Measurements from ENCODE around the gene HBA1. TPM values are rescaled to one million over a fixed set of nuclear protein-coding genes. Genes with fewer than 3 reads are reported as not detected.
"Not testable (repeated sequence)": the region's sequence is repeated elsewhere in the genome, so short reads cannot be mapped to it uniquely, and the experiment has no call there.

Gene HBA1
- total and polyA plus RNA-seq, 7 experiments from 2014 or later: 1.1 to 33.5 (median 2.2) TPM; not detected in 4

DNA sequence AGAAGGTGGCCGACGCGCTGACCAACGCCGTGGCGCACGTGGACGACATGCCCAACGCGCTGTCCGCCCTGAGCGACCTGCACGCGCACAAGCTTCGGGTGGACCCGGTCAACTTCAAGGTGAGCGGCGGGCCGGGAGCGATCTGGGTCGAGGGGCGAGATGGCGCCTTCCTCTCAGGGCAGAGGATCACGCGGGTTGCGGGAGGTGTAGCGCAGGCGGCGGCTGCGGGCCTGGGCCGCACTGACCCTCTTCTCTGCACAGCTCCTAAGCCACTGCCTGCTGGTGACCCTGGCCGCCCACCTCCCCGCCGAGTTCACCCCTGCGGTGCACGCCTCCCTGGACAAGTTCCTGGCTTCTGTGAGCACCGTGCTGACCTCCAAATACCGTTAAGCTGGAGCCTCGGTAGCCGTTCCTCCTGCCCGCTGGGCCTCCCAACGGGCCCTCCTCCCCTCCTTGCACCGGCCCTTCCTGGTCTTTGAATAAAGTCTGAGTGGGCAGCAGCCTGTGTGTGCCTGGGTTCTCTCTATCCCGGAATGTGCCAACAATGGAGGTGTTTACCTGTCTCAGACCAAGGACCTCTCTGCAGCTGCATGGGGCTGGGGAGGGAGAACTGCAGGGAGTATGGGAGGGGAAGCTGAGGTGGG is 3.1 kb upstream of the HBA1 start:
- Mint-ChIP-seq H3K4me1 (peaks cover 0 to 17% (median 12%) of the 10 kb centered on the region in 7 donors), H3K4me3 (peak overlapping the region in 7 of 10 donors; percentile 29 to 77 (median 35))
- not testable (repeated sequence) for ATAC-seq

GRCh38 chr16:173928-174769 is 2.3 kb upstream of the HBA1 start:
- ATAC-seq; POLR2A ChIA-PET; H3K4me3 ChIP-seq (ENCODE audit: low read length); H3K4me1 ChIP-seq (ENCODE audit: control insufficient read depth in 2 of 2, insufficient read depth in 2 of 2, low read length in 2 of 2); CTCF ChIA-PET; DNase-seq; H3K9me3 ChIP-seq (ENCODE audit: control insufficient read depth in 2 of 3, low read length in 3 of 3); H3K27ac ChIP-seq (ENCODE audit: low read depth, low read length); H3K36me3 ChIP-seq (ENCODE audit: control insufficient read depth in 2 of 3, insufficient read depth in 3 of 3, low read length in 3 of 3); H3K36me3 Mint-ChIP-seq; intact Hi-C loops (cut with micrococcal nuclease); H3K9me3 Mint-ChIP-seq: not testable (repeated sequence)
- peaks cover 14 to 19% of the 10 kb centered on the region in 2 donors for H3K27me3 ChIP-seq (ENCODE audit: control insufficient read depth in 2 of 2, insufficient read depth in 2 of 2, low read length in 2 of 2)
- H3K4me1 Mint-ChIP-seq: peaks cover 0 to 17% (median 12%) of the 10 kb centered on the region in 7 donors
- H3K27ac Mint-ChIP-seq: peak overlapping the region in 2 of 9 donors; percentile 43 to 52
- peaks cover 46 to 71% (median 47%) of the 10 kb centered on the region in 5 donors for H3K27me3 Mint-ChIP-seq
- peak overlapping the region in 8 of 10 donors; percentile 2 to 78 (median 24) for H3K4me3 Mint-ChIP-seq

More for the DNA sequence above, 3.1 kb upstream of the HBA1 start:
- peaks cover 9 to 16% of the 10 kb centered on the region in 2 donors for H3K27me3 ChIP-seq (ENCODE audit: control insufficient read depth in 2 of 2, insufficient read depth in 2 of 2, low read length in 2 of 2)
- H3K36me3 Mint-ChIP-seq; POLR2A ChIA-PET; intact Hi-C loops (cut with micrococcal nuclease); DNase-seq; H3K9me3 Mint-ChIP-seq; H3K27ac Mint-ChIP-seq; H3K9me3 ChIP-seq (ENCODE audit: control insufficient read depth in 2 of 3, low read length in 3 of 3); H3K27ac ChIP-seq (ENCODE audit: low read depth, low read length); H3K4me1 ChIP-seq (ENCODE audit: control insufficient read depth in 2 of 2, insufficient read depth in 2 of 2, low read length in 2 of 2); H3K36me3 ChIP-seq (ENCODE audit: control insufficient read depth in 2 of 3, insufficient read depth in 3 of 3, low read length in 3 of 3); H3K4me3 ChIP-seq (ENCODE audit: low read length); CTCF ChIA-PET: not testable (repeated sequence)
- H3K27me3 Mint-ChIP-seq: peaks cover 49 to 73% (median 51%) of the 10 kb centered on the region in 5 donors

GRCh38 chr16:175011-175949 is 1.2 kb upstream of the HBA1 start:
- ChIA-PET CTCF (interaction anchor here (0.6 kb wide), 1 partner anchor 392 kb away, joined by 3 read pairs; no protein-coding TSS in a partner anchor), POLR2A (no interaction called here)
- Mint-ChIP-seq H3K27me3 (peaks cover 43 to 71% (median 47%) of the 10 kb centered on the region in 5 donors), H3K9me3 (peaks cover 0 to 2% (median 0%) of the 10 kb centered on the region in 11 donors), H3K36me3 (no peaks in the 10 kb centered on the region), H3K4me1 (peaks cover 0 to 21% (median 16%) of the 10 kb centered on the region in 7 donors), H3K27ac (no peak overlapping the region), H3K4me3 (peak overlapping the region in 8 of 10 donors; percentile 38 to 78 (median 56))
- Histone ChIP-seq H3K9me3 (ENCODE audit: control insufficient read depth in 2 of 3, low read length in 3 of 3) (no peaks in the 10 kb centered on the region), H3K27ac (ENCODE audit: low read depth, low read length) (no peak overlapping the region), H3K27me3 (ENCODE audit: control insufficient read depth in 2 of 2, insufficient read depth in 2 of 2, low read length in 2 of 2) (peaks cover 20 to 28% of the 10 kb centered on the region in 2 donors), H3K36me3 (ENCODE audit: control insufficient read depth in 2 of 3, insufficient read depth in 3 of 3, low read length in 3 of 3) (no peaks in the 10 kb centered on the region), H3K4me3 (ENCODE audit: low read length) (no peak overlapping the region), H3K4me1 (ENCODE audit: control insufficient read depth in 2 of 2, insufficient read depth in 2 of 2, low read length in 2 of 2) (peaks cover 0 to 5% of the 10 kb centered on the region in 2 donors)
- ATAC-seq (no peak), DNase-seq (no peak)
- intact Hi-C loops (cut with micrococcal nuclease): no loop called here

DNA sequence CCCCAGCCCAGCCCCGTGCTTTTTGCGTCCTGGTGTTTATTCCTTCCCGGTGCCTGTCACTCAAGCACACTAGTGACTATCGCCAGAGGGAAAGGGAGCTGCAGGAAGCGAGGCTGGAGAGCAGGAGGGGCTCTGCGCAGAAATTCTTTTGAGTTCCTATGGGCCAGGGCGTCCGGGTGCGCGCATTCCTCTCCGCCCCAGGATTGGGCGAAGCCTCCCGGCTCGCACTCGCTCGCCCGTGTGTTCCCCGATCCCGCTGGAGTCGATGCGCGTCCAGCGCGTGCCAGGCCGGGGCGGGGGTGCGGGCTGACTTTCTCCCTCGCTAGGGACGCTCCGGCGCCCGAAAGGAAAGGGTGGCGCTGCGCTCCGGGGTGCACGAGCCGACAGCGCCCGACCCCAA is 474 bp upstream of the HBA1 start:
- not testable (repeated sequence) for ATAC-seq
- Mint-ChIP-seq H3K27me3 (peaks cover 36 to 67% (median 40%) of the 10 kb centered on the region in 5 donors), H3K4me3 (peak overlapping the region in 4 of 10 donors; percentile 38 to 78 (median 46))

DNA sequence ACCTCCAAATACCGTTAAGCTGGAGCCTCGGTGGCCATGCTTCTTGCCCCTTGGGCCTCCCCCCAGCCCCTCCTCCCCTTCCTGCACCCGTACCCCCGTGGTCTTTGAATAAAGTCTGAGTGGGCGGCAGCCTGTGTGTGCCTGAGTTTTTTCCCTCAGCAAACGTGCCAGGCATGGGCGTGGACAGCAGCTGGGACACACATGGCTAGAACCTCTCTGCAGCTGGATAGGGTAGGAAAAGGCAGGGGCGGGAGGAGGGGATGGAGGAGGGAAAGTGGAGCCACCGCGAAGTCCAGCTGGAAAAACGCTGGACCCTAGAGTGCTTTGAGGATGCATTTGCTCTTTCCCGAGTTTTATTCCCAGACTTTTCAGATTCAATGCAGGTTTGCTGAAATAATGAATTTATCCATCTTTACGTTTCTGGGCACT is 928 bp downstream of the HBA1 start:
- Mint-ChIP-seq H3K4me3 (peak overlapping the region in 5 of 10 donors; percentile 29 to 59 (median 44)), H3K27me3 (peaks cover 29 to 59% (median 36%) of the 10 kb centered on the region in 5 donors), H3K36me3 (no peaks in the 10 kb centered on the region), H3K27ac (no peak overlapping the region), H3K9me3 (no peaks in the 10 kb centered on the region), H3K4me1 (peaks cover 0 to 17% (median 11%) of the 10 kb centered on the region in 7 donors)
- no peak overlapping the region for H3K27ac ChIP-seq (ENCODE audit: low read depth, low read length)
- H3K4me1 ChIP-seq (ENCODE audit: control insufficient read depth in 2 of 2, insufficient read depth in 2 of 2, low read length in 2 of 2): peaks cover 3 to 9% of the 10 kb centered on the region in 2 donors
- POLR2A ChIA-PET: no interaction called here
- ATAC-seq (no peak), DNase-seq (no peak)
- H3K27me3 ChIP-seq (ENCODE audit: control insufficient read depth in 2 of 2, insufficient read depth in 2 of 2, low read length in 2 of 2): peaks cover 20 to 28% of the 10 kb centered on the region in 2 donors
- no peaks in the 10 kb centered on the region for H3K36me3 ChIP-seq (ENCODE audit: control insufficient read depth in 2 of 3, insufficient read depth in 3 of 3, low read length in 3 of 3)
- intact Hi-C loops (cut with micrococcal nuclease): no loop called here
- H3K9me3 ChIP-seq (ENCODE audit: control insufficient read depth in 2 of 3, low read length in 3 of 3): no peaks in the 10 kb centered on the region
- CTCF ChIA-PET: no interaction called here
- no peak overlapping the region for H3K4me3 ChIP-seq (ENCODE audit: low read length)

More for the DNA sequence above, 474 bp upstream of the HBA1 start:
- peaks cover 0 to 18% (median 11%) of the 10 kb centered on the region in 7 donors for H3K4me1 Mint-ChIP-seq
- H3K27ac Mint-ChIP-seq; H3K36me3 Mint-ChIP-seq; H3K9me3 Mint-ChIP-seq; H3K4me3 ChIP-seq (ENCODE audit: low read length); H3K36me3 ChIP-seq (ENCODE audit: control insufficient read depth in 2 of 3, insufficient read depth in 3 of 3, low read length in 3 of 3); H3K9me3 ChIP-seq (ENCODE audit: control insufficient read depth in 2 of 3, low read length in 3 of 3); H3K27ac ChIP-seq (ENCODE audit: low read depth, low read length); intact Hi-C loops (cut with micrococcal nuclease); POLR2A ChIA-PET; H3K4me1 ChIP-seq (ENCODE audit: control insufficient read depth in 2 of 2, insufficient read depth in 2 of 2, low read length in 2 of 2); DNase-seq: not testable (repeated sequence)
- CTCF ChIA-PET: interaction anchor here (0.6 kb wide), 1 partner anchor 391 kb away, joined by 3 read pairs; no protein-coding TSS in a partner anchor
- H3K27me3 ChIP-seq (ENCODE audit: control insufficient read depth in 2 of 2, insufficient read depth in 2 of 2, low read length in 2 of 2): peaks cover 20 to 28% of the 10 kb centered on the region in 2 donors
